PC-3 (cell line): ENCODE measurements around the gene MICALL1. TPM values are rescaled to one million over a fixed set of nuclear protein-coding genes. Genes with fewer than 3 reads are reported as not detected.

Source experiments
- ATAC-seq: fragments of 200-7000 bp; cut with Tn5 transposase; 2 replicates; pipeline ENCODE4 v1.9.1; 2020; ENCODE audit warnings: mild to moderate bottlenecking, moderate library complexity
- BruUV-seq: library from RNA; stranded (reverse); fragments of 400-500 nt; replicated peaks from 2 replicates; lab custom pipeline; 2021; lab: Mats Ljungman, UMichigan
- CTCF ChIA-PET: fragments of 300-600 bp; sonication (Branson Sonifier 250); formaldehyde crosslinking; loops from one replicate; lab custom pipeline; 2022; ENCODE audit warnings: antibody characterized with exemption; lab: Charles Lee
- POLR2A ChIA-PET: fragments of 300-600 bp; sonication (Branson Sonifier 250); formaldehyde crosslinking; loops from one replicate; lab custom pipeline; 2022; ENCODE audit warnings: antibody characterized with exemption; ENCODE audit not compliant: unreplicated experiment; lab: Charles Lee
- DNase-seq: peaks from one replicate; pipeline ENCODE4 v3.0.0-alpha.2; 2015
- H2AFZ ChIP-seq: fragments of 300-600 bp; sonication (generic); 2 replicates; pipeline ENCODE4 v1.6.0; 2016; ENCODE audit warnings: antibody characterized with exemption, low read length
- H3F3A ChIP-seq: fragments of 300-600 bp; sonication (generic); one replicate; pipeline ENCODE4 v1.6.0; 2017; ENCODE audit warnings: antibody characterized with exemption, low read length, control low read depth, mild to moderate bottlenecking; ENCODE audit not compliant: unreplicated experiment
- H3K27ac ChIP-seq: fragments of 300-600 bp; sonication (generic); 2 replicates; pipeline ENCODE4 v1.5.1; 2016; ENCODE audit warnings: mild to moderate bottlenecking, low read length
- H3K27me3 ChIP-seq: fragments of 300-600 bp; sonication (generic); 2 replicates; pipeline ENCODE4 v1.6.1; 2016; ENCODE audit warnings: low read length, mixed read lengths
- H3K36me3 ChIP-seq: fragments of 300-600 bp; sonication (generic); 2 replicates; pipeline ENCODE4 v1.6.1; 2016; ENCODE audit warnings: low read depth, mixed run types, low read length, mixed read lengths
- H3K4me1 ChIP-seq: fragments of 300-600 bp; sonication (generic); 2 replicates; pipeline ENCODE4 v1.5.1; 2016; ENCODE audit warnings: low read length; ENCODE audit not compliant: insufficient read depth
- H3K4me2 ChIP-seq: fragments of 300-600 bp; sonication (generic); 2 replicates; pipeline ENCODE4 v1.6.0; 2016; ENCODE audit warnings: low read length
- H3K4me3 ChIP-seq: fragments of 300-600 bp; sonication (generic); 2 replicates; pipeline ENCODE4 v1.5.1; 2016; ENCODE audit warnings: mild to moderate bottlenecking, low read length, mixed read lengths
- H3K79me2 ChIP-seq: fragments of 300-600 bp; sonication (generic); 2 replicates; pipeline ENCODE4 v1.6.1; 2017; ENCODE audit warnings: low read length, mixed read lengths
- H3K9ac ChIP-seq: fragments of 300-600 bp; sonication (generic); 2 replicates; pipeline ENCODE4 v1.6.0; 2016; ENCODE audit warnings: mild to moderate bottlenecking, low read length
- H3K9me2 ChIP-seq: fragments of 300-600 bp; sonication (generic); replicated peaks from 2 replicates; pipeline ENCODE4 v1.6.1; 2016; ENCODE audit warnings: mixed run types, low read length, mixed read lengths
- H3K9me3 ChIP-seq: fragments of 300-600 bp; sonication (generic); 2 replicates; pipeline ENCODE4 v1.6.1; 2016; ENCODE audit warnings: low read length, mixed read lengths
- H4K20me1 ChIP-seq: fragments of 300-600 bp; sonication (generic); 2 replicates; pipeline ENCODE4 v1.6.1; 2016; ENCODE audit warnings: low read length, mixed read lengths
- CTCF ChIP-seq: fragments of 300-600 bp; sonication (generic); conservative IDR thresholded peaks from 2 replicates; pipeline ENCODE4 v1.5.1; 2017; ENCODE audit warnings: antibody characterized with exemption, low read depth, mild to moderate bottlenecking, low read length
- EZH2 ChIP-seq: fragments of 300-600 bp; sonication (generic); IDR thresholded peaks from one replicate; pipeline ENCODE4 v1.6.1; 2017; ENCODE audit warnings: antibody characterized with exemption, mild to moderate bottlenecking, low read length; ENCODE audit not compliant: unreplicated experiment
- EZH2phosphoT487 ChIP-seq: fragments of 300-600 bp; sonication (generic); IDR thresholded peaks from 2 replicates; pipeline ENCODE4 v1.6.1; 2018; ENCODE audit warnings: mild to moderate bottlenecking, antibody characterized with exemption, low read length, borderline replicate concordance
- intact Hi-C: fragments of 100-400 bp; cut with micrococcal nuclease; formaldehyde crosslinking; loops from 2 replicates; pipeline ENCODE4 v1.9.0; 2023
- total RNA-seq: library from RNA; depleted of rRNA; stranded (reverse); fragments of >200 nt; gene quantifications from 2 replicates; pipeline ENCODE4 v1.2.3, GENCODE V29; 2014

MICALL1 gene
- total RNA-seq, 1 experiment from 2014 or later, result 20.1 TPM

- TF ChIP-seq CTCF (no peak), EZH2 (no peak), EZH2phosphoT487 (no peak)
- Histone ChIP-seq H3K9me2 (no peaks in the 10 kb centered on the region), H3K27me3 (no peaks in the 10 kb centered on the region), H3K79me2 (no peaks in the 10 kb centered on the region), H3F3A (no peaks in the 10 kb centered on the region), H3K4me2 (no peak overlapping the region), H3K9ac (no peak overlapping the region), H3K9me3 (no peaks in the 10 kb centered on the region), H4K20me1 (0 out of 2 replicates have a peak, but pooled peaks cover 4% of the 10 kb centered on the region), H3K36me3 (peaks cover 4% of the 10 kb centered on the region; the same call in 1 of the 2 replicates), H3K4me1 (peaks cover 12% of the 10 kb centered on the region), H2AFZ (no peak overlapping the region), H3K27ac (no peak overlapping the region), H3K4me3 (no peak overlapping the region)
- ChIA-PET POLR2A (interaction anchor here (0.6 kb wide), 2 partner anchors 58 to 93 kb away, joined by 3 read pairs; partner anchors contain the start of gene EIF3L), CTCF (no interaction called here)
- BruUV-seq, result no TSS peak
- DNase-seq, result no peak
- intact Hi-C loops, result no loop called here
- ATAC-seq, result no peak
These were observed 36.0 kb downstream of the MICALL1 start for GRCh38 chr22:37942133-37942532.

DNA sequence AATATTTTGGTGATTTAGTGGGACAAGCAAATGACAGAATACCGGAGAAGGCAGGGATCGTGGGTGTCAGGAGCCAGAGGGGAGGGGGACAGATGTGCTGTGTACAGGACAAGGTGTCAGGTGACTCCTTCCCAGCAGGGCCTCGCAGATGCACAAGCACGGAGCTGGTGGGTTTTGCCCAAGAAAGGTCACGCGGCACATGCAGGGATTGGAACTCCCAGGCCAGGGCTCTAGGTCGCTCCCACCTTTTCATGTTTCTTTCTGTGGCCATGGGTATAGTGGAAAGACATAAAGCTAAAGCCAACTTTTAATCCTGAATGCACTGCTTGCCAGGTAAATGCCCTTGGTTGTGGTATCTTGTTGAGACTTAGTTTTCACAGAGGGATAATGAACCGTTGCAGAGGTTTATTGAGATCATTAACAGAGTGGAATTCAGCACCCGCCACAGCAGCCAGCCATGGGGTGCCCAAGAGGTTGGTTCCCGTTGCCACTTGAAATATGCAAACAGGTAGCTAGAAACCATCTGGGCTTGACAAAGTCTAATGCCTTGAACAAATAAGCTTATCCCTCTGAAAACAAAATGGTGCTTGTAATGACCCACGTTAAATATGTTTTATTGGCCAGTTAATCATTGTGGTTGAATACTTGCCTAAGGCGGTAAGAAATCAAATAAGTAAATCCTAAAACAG lies 37.2 kb downstream of the MICALL1 start:
- DNase-seq, result peak; percentile 75
- Histone ChIP-seq H3K9me3 (no peaks in the 10 kb centered on the region), H2AFZ (no peak overlapping the region), H3K27me3 (no peaks in the 10 kb centered on the region), H4K20me1 (0 out of 2 replicates have a peak, but pooled peaks cover 4% of the 10 kb centered on the region), H3F3A (no peaks in the 10 kb centered on the region), H3K4me3 (no peak overlapping the region), H3K79me2 (no peaks in the 10 kb centered on the region), H3K9me2 (no peaks in the 10 kb centered on the region), H3K4me2 (no peak overlapping the region), H3K27ac (peak overlapping the region; percentile 13; the same call in 1 of the 2 replicates), H3K9ac (no peak overlapping the region), H3K4me1 (peaks cover 12% of the 10 kb centered on the region), H3K36me3 (peaks cover 4% of the 10 kb centered on the region; the same call in 1 of the 2 replicates)
- POLR2A ChIA-PET, result interaction anchor here (0.6 to 0.7 kb wide), 3 partner anchors 10 to 114 kb away, joined by 3 to 10 read pairs (median 4); partner anchors contain the start of gene PICK1
- intact Hi-C loops, result no loop called here
- TF ChIP-seq EZH2phosphoT487, result no peak
- no peak for TF ChIP-seq CTCF
- no peak for TF ChIP-seq EZH2
- CTCF ChIA-PET, result no interaction called here
- peak; percentile 89 for ATAC-seq
- no TSS peak for BruUV-seq

GRCh38 chr22:37943825-37944198 lies 37.7 kb downstream of the MICALL1 start:
- peak; percentile 81 for ATAC-seq
- TSS peak; percentile 9 for BruUV-seq

More at GRCh38 chr22:37943825-37944198, 37.7 kb downstream of the MICALL1 start:
- H3K27ac ChIP-seq, result no peak overlapping the region
- H3K9ac ChIP-seq, result no peak overlapping the region
- no peak for TF ChIP-seq CTCF
- TF ChIP-seq EZH2, result no peak
- TF ChIP-seq EZH2phosphoT487, result no peak
- POLR2A ChIA-PET, result interaction anchor here (0.6 to 0.7 kb wide), 3 partner anchors 9 to 113 kb away, joined by 3 to 10 read pairs (median 4); partner anchors contain the start of gene PICK1
- CTCF ChIA-PET, result no interaction called here
- H3K36me3 ChIP-seq, result peaks cover 4% of the 10 kb centered on the region; the same call in 1 of the 2 replicates
- H3K9me2 ChIP-seq, result no peaks in the 10 kb centered on the region
- H3F3A ChIP-seq, result no peaks in the 10 kb centered on the region
- no peak overlapping the region for H3K4me3 ChIP-seq
- H3K79me2 ChIP-seq, result no peaks in the 10 kb centered on the region
- H2AFZ ChIP-seq, result no peak overlapping the region
- DNase-seq, result no peak
- H3K4me2 ChIP-seq, result no peak overlapping the region
- H4K20me1 ChIP-seq, result 0 out of 2 replicates have a peak, but pooled peaks cover 4% of the 10 kb centered on the region
- no peaks in the 10 kb centered on the region for H3K9me3 ChIP-seq
- peaks cover 12% of the 10 kb centered on the region for H3K4me1 ChIP-seq
- H3K27me3 ChIP-seq, result no peaks in the 10 kb centered on the region
- intact Hi-C loops, result no loop called here
